GM21723 (cell line): Measurements from ENCODE around the gene GPBP1L1.
"Not testable (repeated sequence)": the region's sequence is repeated elsewhere in the genome, so short reads cannot be mapped to it uniquely, and the experiment has no call there.

ENCODE experiments used
- ATAC-seq: cut with Tn5 transposase; IDR thresholded peaks from one replicate; pipeline ENCODE4 v1.9.1; 2021; ENCODE audit warnings: mild to moderate bottlenecking, moderate library complexity; ENCODE audit not compliant: unreplicated experiment

The GPBP1L1 gene, protein sequence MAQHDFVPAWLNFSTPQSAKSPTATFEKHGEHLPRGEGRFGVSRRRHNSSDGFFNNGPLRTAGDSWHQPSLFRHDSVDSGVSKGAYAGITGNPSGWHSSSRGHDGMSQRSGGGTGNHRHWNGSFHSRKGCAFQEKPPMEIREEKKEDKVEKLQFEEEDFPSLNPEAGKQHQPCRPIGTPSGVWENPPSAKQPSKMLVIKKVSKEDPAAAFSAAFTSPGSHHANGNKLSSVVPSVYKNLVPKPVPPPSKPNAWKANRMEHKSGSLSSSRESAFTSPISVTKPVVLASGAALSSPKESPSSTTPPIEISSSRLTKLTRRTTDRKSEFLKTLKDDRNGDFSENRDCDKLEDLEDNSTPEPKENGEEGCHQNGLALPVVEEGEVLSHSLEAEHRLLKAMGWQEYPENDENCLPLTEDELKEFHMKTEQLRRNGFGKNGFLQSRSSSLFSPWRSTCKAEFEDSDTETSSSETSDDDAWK

DNA sequence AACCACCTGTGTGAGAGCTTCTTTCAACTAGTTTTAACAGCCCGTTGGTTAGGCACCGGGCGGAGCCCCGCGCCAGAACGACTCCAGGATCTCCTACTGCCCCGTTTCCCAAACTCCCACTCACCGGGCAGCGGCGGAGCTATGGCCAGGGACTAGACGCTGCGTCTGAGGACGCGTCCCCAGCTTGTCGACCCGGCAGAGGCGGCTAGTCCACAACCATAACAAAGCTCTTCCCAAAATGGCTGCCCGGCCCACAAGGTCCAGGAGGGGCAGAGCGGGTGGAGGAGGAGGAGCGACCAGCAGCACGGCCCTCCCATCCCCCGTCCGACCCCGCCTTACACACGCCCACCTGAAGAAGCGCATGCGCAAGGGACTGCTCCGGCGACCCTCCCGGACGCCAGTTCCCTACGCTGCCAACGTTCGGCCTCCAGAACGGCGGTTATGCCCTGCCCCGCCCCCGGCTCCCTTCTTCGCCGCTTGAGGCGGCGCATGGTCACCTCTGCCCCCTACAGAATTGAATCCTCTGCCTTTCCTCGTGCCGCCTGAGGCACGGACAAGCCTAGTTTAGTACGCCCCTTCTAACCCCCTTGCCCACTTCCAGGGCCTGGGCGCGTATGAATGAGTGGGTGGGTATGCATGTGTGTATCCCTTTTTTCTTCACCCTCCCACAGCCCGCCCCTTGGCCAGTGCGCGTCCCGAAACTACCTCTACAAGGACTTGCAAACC lies at the start of gene GPBP1L1:
TSS of gene GPBP1L1 (minus strand) at position 246 of the 726 bp plus-strand sequence. CDS start 27,446 bp downstream, outside the sequence.
- peak; percentile 53 for ATAC-seq

DNA sequence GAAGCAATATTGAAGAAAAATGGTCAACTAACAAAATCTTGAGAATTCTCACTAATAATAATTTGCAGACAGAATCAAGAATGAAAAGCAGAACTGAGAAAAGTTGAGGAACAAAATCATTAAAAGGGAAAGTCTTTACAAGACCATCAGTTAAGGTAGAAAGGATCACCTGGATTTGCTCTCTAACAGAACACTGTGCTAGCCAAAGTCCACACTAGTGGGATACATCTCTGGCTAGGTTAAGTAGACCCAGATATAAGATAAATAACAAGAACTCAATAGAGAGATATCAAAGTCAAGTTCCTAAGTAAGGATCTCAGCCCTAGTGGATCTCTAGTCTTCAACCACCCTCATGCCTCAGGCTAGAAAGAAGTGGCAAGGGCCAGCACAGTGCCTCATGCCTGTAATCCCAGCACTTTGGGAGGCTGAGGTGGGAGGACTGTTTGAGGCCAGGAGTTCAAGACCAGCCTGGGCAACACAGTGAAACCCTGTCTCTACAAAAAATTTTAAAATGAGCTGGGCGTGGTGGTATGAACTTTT lies 44.5 kb upstream of the GPBP1L1 start:
- no peak for ATAC-seq

DNA sequence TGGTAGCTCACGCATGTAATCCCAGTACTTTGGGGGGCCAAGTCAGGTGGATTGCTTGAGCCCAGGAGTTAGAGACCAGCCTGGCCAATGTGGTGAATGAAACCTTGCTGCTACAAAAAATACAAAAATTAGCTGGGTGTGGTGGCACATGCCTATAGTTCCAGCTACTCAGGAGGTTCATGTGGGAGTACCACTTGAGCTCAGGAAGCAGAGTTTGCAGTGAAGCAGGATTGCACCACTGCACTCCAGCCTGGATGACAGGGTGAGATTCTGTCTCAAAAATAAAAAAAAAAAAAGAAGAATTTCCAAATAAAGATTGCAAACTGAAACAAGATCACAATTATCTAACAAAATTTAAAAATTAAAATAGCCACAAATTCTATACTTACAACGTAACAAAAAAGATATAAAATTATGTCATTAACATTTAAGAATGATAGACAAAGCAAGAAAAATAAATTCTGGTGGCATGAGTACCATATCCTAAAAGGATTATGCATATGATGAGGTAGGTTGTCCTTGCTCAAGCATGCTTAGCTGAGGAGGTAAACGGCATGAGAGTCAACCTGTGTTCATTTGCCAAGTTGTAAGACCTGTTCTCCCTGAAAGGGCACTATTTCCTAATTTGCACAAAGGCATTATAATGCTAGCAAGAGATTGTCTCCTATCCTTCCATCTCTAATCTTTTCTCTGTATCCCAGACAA lies 43.9 kb upstream of the GPBP1L1 start:
- no peak for ATAC-seq

DNA sequence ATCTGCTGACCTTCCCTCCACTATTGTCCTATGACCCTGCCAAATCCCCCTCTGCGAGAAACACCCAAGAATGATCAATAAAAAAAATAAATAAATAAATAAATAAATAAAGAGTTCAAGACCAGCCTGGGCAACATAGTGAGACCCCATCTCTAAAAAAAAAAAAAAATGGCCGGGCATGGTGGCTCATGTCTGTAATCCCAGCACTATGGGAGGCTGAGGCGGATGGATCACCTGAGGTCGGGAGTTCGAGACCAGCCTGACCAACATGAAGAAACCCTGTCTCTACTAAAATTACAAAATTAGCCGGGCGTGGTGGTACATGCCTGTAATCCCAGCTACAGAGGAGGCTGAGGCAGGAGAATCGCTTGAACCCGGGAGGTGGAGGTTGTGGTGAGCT lies 39.7 kb upstream of the GPBP1L1 start:
- not testable (repeated sequence) for ATAC-seq

DNA sequence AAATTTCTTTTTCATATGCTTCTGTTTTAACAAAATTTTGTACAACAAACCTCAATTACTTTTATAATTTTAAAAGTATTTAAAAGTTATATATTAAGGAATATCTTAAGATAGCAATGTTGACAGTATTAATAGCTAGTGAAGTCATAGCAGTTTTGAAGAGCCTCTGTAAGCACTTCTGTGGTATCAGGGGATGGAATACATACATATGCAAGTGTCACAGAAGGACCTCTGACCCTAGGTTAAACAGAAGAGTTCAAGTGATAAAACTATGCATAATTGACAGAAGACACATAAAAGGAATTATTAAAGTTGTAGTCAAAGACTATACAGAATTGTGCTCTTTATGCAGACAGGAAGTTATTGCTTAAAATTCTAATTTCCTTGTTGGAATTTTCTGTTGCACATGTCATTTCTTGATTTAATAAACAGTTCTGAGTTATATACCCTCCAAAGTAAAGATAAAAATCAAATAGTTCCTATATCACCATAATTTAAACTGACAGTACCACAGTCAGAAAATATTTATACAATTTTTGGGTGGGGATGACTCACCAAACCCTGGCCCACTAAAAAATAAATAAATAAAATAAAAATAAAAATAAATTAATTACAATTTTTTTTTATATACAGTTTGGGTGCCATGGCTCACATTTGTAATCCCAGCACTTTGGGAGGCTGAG lies 37.1 kb upstream of the GPBP1L1 start:
- no peak for ATAC-seq

DNA sequence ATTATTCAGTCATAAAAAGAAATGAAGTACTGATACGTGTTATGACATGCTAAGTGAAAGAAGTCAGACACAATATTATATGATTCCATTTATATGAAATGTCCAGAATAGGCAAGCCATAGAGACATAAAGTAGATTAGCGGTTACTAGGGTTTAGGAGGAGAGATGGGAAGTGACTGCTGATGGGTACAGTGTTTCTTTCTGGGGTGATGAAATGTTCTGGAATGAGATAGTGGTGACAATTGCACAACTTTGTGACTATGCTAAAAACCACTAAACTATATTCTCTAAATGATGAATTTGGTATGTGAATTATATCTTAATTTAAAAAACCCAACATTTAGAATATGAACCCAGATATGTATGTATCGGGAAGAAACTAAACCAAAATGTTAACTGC lies 36.5 kb upstream of the GPBP1L1 start:
- no peak for ATAC-seq

DNA sequence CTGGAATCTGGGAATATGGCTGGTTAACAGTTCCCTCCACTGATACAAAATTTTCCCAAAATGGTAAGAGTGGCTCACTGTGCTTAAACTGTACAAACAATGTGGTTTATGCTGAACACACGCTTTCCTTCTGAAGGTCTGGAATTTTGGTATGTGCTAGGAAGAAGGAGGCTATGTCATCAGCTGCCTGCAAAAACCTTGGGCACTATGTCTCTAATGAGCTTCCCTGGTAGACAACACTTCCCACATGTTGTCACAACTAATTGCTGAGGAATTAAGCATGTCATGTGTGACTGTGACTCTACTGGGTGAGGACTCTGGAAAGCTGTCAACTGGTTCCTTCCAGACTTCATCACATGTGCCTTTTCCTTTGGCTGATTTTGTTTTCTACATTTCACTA lies 34.9 kb upstream of the GPBP1L1 start:
- ATAC-seq, result no peak

DNA sequence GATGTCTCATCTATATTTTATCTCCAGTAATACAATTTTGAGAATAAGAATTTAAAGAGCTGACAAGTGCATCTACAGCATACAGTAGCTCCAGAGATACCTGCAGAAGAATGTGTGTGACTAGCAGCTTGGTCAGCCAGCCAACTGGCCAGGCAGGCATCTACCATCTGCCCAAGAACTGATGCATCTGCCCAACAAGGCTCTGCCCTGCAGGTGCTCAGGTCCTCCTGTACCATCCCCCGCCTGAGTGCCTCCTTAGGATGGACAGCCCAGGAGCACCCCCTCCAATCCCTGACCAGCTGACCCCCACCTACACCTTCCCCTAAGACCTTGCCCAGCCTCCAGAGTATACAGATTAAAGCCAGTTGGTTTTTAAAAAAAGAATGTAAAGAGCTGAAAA lies 32.0 kb upstream of the GPBP1L1 start:
- no peak for ATAC-seq

DNA sequence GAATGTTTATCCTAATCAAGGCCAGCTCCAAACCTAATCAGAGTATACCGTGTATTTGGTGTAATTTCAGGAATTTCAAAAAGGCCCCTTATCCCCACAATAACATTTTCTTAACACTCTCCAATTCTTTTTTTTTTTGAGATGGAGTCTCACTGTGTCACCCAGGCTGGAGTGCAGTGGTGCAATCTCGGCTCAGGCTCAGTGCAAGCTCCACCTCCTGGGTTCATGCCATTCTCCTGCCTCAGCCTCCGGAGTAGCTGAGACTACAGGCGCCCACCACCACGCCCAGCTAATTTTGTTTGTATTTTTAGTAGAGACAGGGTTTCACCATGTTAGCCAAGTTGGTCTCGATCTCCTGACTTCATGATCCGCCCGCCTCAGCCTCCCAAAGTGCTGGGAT lies 31.1 kb upstream of the GPBP1L1 start:
- ATAC-seq, result not testable (repeated sequence)

DNA sequence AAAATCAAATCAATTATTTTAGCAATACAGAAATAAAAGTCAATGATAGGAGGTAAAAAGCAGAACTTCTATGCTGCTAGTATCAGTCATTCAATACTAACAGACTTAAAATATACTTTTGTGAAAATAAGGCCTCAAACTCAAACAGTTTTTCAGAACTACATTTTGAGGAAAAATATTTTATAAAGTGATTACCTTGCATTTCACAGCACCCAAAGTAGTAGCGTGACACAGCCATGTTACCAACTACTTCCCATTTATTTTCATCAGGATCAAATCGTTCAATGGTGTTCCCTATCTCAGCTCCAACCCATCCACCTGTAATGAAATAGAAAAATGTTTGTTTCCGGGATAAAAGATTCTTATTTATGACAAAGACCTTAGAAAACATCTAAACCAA lies 30.4 kb upstream of the GPBP1L1 start:
- no peak for ATAC-seq

DNA sequence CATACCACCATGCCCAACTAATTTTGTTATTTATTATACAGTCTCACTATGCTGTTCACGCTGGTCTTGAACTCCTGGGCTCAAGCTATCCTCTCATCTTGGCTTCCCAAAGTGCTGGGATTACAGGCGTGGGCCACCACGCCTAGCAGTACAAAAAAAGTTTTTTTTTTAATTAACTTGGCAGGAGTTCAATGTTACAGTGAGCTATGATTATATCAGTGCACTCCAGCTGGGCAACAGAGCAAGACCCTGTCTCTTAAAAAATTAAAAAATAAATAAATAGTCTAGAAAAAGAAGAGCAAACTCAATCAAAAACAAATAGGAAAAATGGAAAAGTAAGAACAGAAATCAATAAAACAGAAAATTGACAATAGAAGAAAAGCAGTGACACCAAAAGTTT lies 27.4 kb upstream of the GPBP1L1 start:
- ATAC-seq, result no peak

DNA sequence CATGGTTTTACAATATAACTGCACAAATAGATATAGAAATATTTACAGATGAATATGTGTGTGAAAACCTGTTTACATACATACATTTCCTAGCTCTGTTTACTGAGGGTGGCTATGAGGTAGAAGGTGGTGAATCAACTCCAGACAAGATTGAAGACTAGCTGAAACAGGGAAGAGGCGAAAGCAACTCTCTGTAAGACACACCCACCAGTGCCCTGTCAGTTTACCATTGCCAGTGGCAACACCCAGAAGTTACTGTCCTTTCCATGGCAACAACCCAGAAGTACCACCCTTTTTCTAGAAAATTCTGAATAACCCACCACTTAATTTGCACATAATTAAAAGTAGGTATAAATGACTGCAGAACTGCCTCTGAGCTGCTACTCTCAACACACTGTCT lies 18.3 kb upstream of the GPBP1L1 start:
- ATAC-seq, result no peak

DNA sequence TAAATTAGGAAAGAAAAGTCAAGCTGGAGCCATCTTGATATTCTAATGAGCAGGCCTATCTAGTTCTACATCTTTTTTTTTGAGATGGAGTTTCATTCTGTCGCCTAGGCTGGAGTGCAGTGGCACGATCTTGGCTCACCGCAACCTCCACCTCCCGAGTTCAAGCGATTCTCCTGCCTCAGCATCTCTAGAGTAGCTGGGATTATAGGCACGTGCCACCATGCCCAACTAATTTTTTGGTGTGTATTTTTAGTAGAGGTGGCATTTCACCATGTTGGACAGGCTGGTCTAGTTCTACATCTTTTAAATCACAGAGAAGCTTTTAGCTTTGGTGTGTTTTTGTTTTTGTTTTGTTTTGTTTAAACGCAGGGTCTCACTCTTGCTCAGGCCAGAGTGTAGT lies 8.5 kb upstream of the GPBP1L1 start:
- ATAC-seq, result no peak

DNA sequence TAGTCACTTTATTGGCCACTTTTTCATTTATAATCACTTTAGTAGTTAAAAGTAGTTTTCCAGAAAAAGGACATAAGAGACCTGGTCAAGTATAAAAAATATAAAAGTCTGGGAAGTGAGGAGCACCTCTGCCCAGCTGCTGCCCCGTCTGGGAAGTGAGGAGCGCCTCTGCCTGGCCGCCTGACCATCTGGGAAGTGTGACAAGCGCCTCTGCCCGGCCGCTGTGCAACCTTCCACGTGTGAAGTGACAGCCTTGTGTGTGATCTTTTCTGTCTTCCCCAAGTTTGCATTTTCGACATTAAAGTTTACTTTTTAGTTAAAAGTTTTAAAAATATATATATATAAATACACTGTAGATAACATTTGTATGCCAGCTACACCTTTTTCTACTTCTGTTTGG lies 7.5 kb upstream of the GPBP1L1 start:
- ATAC-seq, result not testable (repeated sequence)

DNA sequence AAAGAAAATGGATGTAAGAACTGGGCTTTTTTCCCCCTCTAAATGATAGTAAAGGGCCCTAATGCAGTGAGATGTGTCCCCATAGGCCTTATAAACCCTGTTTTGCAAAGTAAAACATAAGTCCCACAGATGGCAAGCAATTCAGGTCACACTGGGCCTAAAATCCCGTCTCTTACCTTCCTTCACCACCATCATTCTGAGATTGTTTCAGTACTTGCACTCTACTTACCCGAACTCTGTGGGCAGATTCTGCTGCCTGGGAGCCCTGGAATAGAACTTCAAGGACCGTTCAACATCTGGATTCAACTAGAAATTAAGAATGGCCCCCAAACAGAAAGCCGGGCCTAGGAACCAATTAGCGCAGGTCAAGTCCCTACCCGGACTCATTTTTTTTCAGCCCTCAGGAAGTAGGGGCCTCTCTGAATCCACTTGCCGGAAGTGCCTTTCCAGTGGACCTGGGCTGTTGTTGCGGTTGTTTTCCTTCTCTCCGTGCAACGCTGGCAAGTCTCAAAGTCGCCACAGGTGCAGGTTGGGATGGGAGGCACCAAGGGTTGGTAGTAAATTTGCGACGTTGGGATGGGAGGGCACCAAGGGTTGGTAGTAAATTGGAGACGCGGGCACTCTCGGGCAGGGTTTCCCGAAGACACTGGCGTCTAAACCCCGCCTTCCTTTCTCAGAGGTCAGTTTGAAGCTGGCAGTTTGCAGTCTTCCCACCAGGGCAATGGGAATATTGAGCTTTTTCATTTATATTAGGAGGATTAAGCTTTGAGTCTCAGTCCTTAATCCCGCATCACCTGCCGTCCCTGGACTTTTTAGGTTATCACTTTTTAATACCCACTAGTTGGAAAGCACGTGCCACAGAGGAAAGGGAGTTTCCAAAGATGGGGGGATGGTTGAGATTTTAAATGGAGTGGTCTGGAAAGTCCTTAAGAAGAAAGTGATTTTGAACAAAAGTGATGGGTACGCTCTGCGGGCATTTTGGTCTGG lies 1.7 kb upstream of the GPBP1L1 start, which contains the start of gene TMEM69:
TSS of gene TMEM69 (plus strand) at position 428 of the 987 bp plus-strand sequence. CDS start 2,888 bp downstream, outside the sequence.
- ATAC-seq, result no peak

DNA sequence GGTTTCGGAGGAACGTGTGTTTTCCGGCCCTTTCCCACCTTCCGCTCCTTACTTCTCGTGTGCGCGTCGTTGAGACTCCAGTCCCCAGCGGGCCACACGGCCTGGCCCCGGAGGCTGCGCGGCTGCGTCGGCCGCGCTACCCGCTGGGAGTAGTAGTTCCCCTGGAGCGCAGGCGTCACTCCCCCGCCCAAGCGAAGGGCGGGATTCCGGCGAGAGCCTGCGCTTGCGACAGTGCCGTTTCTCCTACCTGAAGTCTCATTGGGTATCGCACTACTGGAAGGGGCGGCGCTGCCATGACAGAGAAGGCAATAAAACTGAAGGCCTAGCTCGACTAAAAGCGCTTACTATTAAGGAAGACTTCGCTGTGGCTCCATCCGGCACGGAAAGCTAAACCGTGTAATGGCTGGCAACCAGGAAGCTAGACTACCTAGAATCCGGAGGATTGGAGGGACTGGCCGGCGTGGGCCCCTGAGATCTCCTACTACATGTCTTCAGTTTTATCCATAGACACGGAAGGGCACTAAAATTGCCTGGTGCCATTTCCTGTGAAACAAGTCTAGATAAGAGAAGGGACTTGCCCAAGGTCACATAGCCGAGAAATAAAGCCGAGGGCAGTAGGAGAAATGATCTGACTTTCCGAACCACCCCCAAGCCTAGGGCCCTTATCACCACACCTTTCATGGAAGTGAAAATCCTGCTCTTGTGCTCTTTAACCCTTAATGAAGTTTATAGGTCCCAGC lies 851 bp upstream of the GPBP1L1 start:
- peak; percentile 82 for ATAC-seq

DNA sequence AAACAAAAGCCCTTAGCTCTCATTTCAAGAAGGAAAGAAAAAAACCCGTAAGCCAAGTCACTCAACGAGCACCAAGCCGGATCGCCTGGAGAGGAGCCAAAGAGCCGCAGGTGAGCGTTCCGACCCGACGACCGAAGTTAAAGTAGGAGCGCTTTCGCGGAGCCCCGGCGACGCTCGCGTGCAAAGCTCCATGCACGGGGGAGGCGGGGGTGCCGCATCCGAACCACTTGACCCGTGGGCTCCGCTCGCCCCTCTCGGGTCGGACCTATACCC lies 382 bp downstream of the GPBP1L1 start:
- peak; percentile 19 for ATAC-seq

DNA sequence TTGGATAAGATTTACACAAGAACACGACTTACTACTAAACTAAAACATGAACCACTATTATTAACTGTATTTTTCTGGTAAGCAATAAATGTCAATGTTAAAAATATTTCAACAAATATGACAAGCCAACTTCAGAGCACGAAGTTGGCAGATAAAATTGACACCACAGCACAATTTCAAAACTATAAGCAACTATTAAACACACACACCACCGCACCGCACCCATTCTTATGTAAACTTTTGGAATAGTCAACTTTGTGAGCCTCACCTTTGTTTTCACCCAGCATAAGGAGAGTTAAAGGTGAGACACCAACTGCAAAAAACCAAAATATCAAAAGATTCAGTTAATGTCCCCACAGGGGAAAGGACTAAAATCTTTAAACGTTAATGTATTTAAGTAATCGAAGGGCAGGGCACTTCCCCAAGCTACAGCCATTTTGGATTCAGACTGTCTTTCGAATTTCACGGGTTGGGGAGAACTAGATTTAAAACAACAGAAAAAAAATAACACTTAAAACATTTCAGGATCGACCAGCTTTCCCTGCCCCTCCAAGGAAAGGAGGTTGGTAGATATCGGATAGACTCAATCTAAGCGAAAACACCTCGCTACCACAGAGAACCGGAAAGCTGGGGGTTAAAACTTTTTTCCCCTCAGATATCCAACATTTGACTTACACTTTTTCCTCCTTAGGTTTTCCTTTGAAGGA lies 872 bp downstream of the GPBP1L1 start:
- ATAC-seq, result no peak
